Activated CD8-positive, alpha-beta memory T cell treated with anti-CD3 and anti-CD28 coated beads, Interleukin-2, amount 10 ng/mL, durations not matched to agents 7 days and 5 days (primary cell): ENCODE results near the gene POLL. TPM values are rescaled to one million over a fixed set of nuclear protein-coding genes. Genes with fewer than 3 reads are reported as not detected.
"Not testable (repeated sequence)": the region's sequence is repeated elsewhere in the genome, so short reads cannot be mapped to it uniquely, and the experiment has no call there.

Source experiments
- ATAC-seq: fragments of 150-1000 bp; cut with Tn5 transposase; one replicate; pipeline ENCODE4 v1.10.0; 2021; ENCODE audit warnings: moderate library complexity
- CTCF ChIA-PET: fragments of 350-600 bp; sonication (Branson Sonifier 250); formaldehyde crosslinking; loops from one replicate; lab custom pipeline; 2021; ENCODE audit warnings: antibody characterized with exemption; lab: Charles Lee
- DNase-seq: peaks from one replicate; pipeline ENCODE4 v3.0.0-alpha.2; 2020
- H3K27ac Mint-ChIP-seq: one replicate; pipeline ENCODE4 v1.8.0; 2021; ENCODE audit warnings: mild to moderate bottlenecking, mixed read lengths
- H3K27me3 Mint-ChIP-seq: one replicate; pipeline ENCODE4 v1.8.0; 2021; ENCODE audit warnings: mixed read lengths
- H3K36me3 Mint-ChIP-seq: one replicate; pipeline ENCODE4 v1.8.0; 2021; ENCODE audit warnings: mild to moderate bottlenecking, mixed read lengths
- H3K4me1 Mint-ChIP-seq: one replicate; pipeline ENCODE4 v1.8.0; 2021; ENCODE audit warnings: mixed read lengths
- H3K4me3 Mint-ChIP-seq: one replicate; pipeline ENCODE4 v1.8.0; 2021; ENCODE audit warnings: mild to moderate bottlenecking, moderate library complexity, mixed read lengths
- H3K9me3 Mint-ChIP-seq: one replicate; pipeline ENCODE4 v1.8.0; 2022; ENCODE audit warnings: low read depth, mixed read lengths
- total RNA-seq, 2 experiments: library from RNA; stranded (reverse); gene quantifications; one replicate each; pipeline ENCODE4 v1.2.3, GENCODE V29; 2021

Gene POLL
- total RNA-seq: 10 to 100 TPM; 30.5 to 34.1 TPM

GRCh38 chr10:101587725-101588653 lies at the start of gene POLL, which contains the start of gene DPCD:
TSS of gene POLL (minus strand) at chr10:101588257. CDS start at chr10:101587360, 897 bp downstream.
TSS of gene DPCD (plus strand) at chr10:101588321. CDS start at chr10:101588337, 16 bp downstream.
- Mint-ChIP-seq H3K27ac (peak within 1 kb of the TSS; percentile 81), H3K9me3 (no peaks in the 10 kb centered on the region), H3K4me1 (peaks cover 18% of the 10 kb centered on the region), H3K27me3 (no peaks in the 10 kb centered on the region), H3K36me3 (peaks cover 5% of the 10 kb centered on the region), H3K4me3 (peak within 1 kb of the TSS; percentile 93)
- ATAC-seq (peak; percentile 97), DNase-seq (peak; percentile 97)
- CTCF ChIA-PET: interaction anchor here (0.9 to 5.7 kb wide), 5 partner anchors 15 to 374 kb away, joined by 3 to 36 read pairs (median 8); partner anchors contain the start of gene NPM3

- ATAC-seq: not testable (repeated sequence)
These were observed 45.5 kb upstream of the POLL start for GRCh38 chr10:101633510-101633909.

GRCh38 chr10:101631821-101632475 lies 43.9 kb upstream of the POLL start:
- no peaks in the 10 kb centered on the region for H3K27me3 Mint-ChIP-seq
- no peaks in the 10 kb centered on the region for H3K9me3 Mint-ChIP-seq

More at GRCh38 chr10:101633510-101633909, 45.5 kb upstream of the POLL start:
- DNase-seq, H3K27me3 Mint-ChIP-seq, H3K27ac Mint-ChIP-seq, CTCF ChIA-PET, H3K9me3 Mint-ChIP-seq, H3K4me3 Mint-ChIP-seq, H3K4me1 Mint-ChIP-seq: not testable (repeated sequence)
- H3K36me3 Mint-ChIP-seq: peaks cover 14% of the 10 kb centered on the region

GRCh38 chr10:101630633-101630920 lies 42.5 kb upstream of the POLL start:
- Mint-ChIP-seq H3K27ac (no peak overlapping the region), H3K4me3 (no peak overlapping the region), H3K9me3 (no peaks in the 10 kb centered on the region), H3K36me3 (peaks cover 2% of the 10 kb centered on the region), H3K27me3 (no peaks in the 10 kb centered on the region), H3K4me1 (no peaks in the 10 kb centered on the region)
- DNase-seq (no peak), ATAC-seq (no peak)
- CTCF ChIA-PET: no interaction called here

More at GRCh38 chr10:101631821-101632475, 43.9 kb upstream of the POLL start:
- Mint-ChIP-seq H3K4me1 (no peaks in the 10 kb centered on the region), H3K27ac (no peak overlapping the region), H3K36me3 (peaks cover 6% of the 10 kb centered on the region), H3K4me3 (no peak overlapping the region)
- DNase-seq: no peak
- no peak for ATAC-seq
- CTCF ChIA-PET: no interaction called here

- no peak for ATAC-seq
- CTCF ChIA-PET: no interaction called here
- H3K27me3 Mint-ChIP-seq: no peaks in the 10 kb centered on the region
- H3K36me3 Mint-ChIP-seq: peaks cover 1% of the 10 kb centered on the region
- H3K4me3 Mint-ChIP-seq: no peak overlapping the region
- no peak for DNase-seq
- H3K4me1 Mint-ChIP-seq: no peaks in the 10 kb centered on the region
- no peaks in the 10 kb centered on the region for H3K9me3 Mint-ChIP-seq
- no peak overlapping the region for H3K27ac Mint-ChIP-seq
These were observed 42.0 kb upstream of the POLL start for GRCh38 chr10:101629837-101630632.

- CTCF ChIA-PET: no interaction called here
- peak overlapping the region; percentile 18 for H3K27ac Mint-ChIP-seq
- H3K4me1 Mint-ChIP-seq: no peaks in the 10 kb centered on the region
- no peaks in the 10 kb centered on the region for H3K27me3 Mint-ChIP-seq
- no peak overlapping the region for H3K4me3 Mint-ChIP-seq
- ATAC-seq (no peak), DNase-seq (no peak)
- peaks cover 7% of the 10 kb centered on the region for H3K36me3 Mint-ChIP-seq
- no peaks in the 10 kb centered on the region for H3K9me3 Mint-ChIP-seq
These were observed 37.9 kb upstream of the POLL start for GRCh38 chr10:101625821-101626412.

GRCh38 chr10:101624526-101625102 lies 36.6 kb upstream of the POLL start:
- Mint-ChIP-seq H3K27ac (no peak overlapping the region), H3K36me3 (peaks cover 10% of the 10 kb centered on the region), H3K4me1 (no peaks in the 10 kb centered on the region), H3K27me3 (no peaks in the 10 kb centered on the region), H3K4me3 (no peak overlapping the region), H3K9me3 (no peaks in the 10 kb centered on the region)
- CTCF ChIA-PET: no interaction called here
- ATAC-seq (no peak), DNase-seq (no peak)

GRCh38 chr10:101623528-101623927 lies 35.5 kb upstream of the POLL start:
- no peak for ATAC-seq
- no peaks in the 10 kb centered on the region for H3K9me3 Mint-ChIP-seq

GRCh38 chr10:101619983-101620382 lies 31.9 kb upstream of the POLL start:
- CTCF ChIA-PET: interaction anchor here (0.8 to 1.0 kb wide), 3 partner anchors 16 to 20 kb away, joined by 3 to 4 read pairs (median 4); no protein-coding TSS in a partner anchor
- H3K4me1 Mint-ChIP-seq: no peaks in the 10 kb centered on the region
- ATAC-seq: no peak
- no peaks in the 10 kb centered on the region for H3K9me3 Mint-ChIP-seq
- peaks cover 10% of the 10 kb centered on the region for H3K36me3 Mint-ChIP-seq
- no peak overlapping the region for H3K27ac Mint-ChIP-seq
- no peak overlapping the region for H3K4me3 Mint-ChIP-seq
- no peak for DNase-seq
- H3K27me3 Mint-ChIP-seq: no peaks in the 10 kb centered on the region

More at GRCh38 chr10:101623528-101623927, 35.5 kb upstream of the POLL start:
- CTCF ChIA-PET: interaction anchor here (1.0 to 1.9 kb wide), 2 partner anchors 21 to 158 kb away, joined by 3 to 6 read pairs; no protein-coding TSS in a partner anchor
- Mint-ChIP-seq H3K4me3 (no peak overlapping the region), H3K36me3 (peaks cover 10% of the 10 kb centered on the region), H3K27ac (no peak overlapping the region), H3K27me3 (no peaks in the 10 kb centered on the region), H3K4me1 (no peaks in the 10 kb centered on the region)
- no peak for DNase-seq

- CTCF ChIA-PET: interaction anchor here (0.6 to 1.3 kb wide), 2 partner anchors 16 to 366 kb away, joined by 3 to 4 read pairs; no protein-coding TSS in a partner anchor
- Mint-ChIP-seq H3K27me3 (no peaks in the 10 kb centered on the region), H3K4me3 (no peak overlapping the region), H3K27ac (no peak overlapping the region), H3K9me3 (no peaks in the 10 kb centered on the region), H3K36me3 (peaks cover 10% of the 10 kb centered on the region), H3K4me1 (no peaks in the 10 kb centered on the region)
- no peak for ATAC-seq
- DNase-seq: no peak
These were observed 30.8 kb upstream of the POLL start for GRCh38 chr10:101618871-101619270.

GRCh38 chr10:101617824-101618568 lies 29.9 kb upstream of the POLL start:
- Mint-ChIP-seq H3K9me3 (no peaks in the 10 kb centered on the region), H3K27me3 (no peaks in the 10 kb centered on the region), H3K36me3 (peaks cover 3% of the 10 kb centered on the region), H3K4me3 (no peak overlapping the region), H3K27ac (no peak overlapping the region), H3K4me1 (no peaks in the 10 kb centered on the region)
- CTCF ChIA-PET: interaction anchor here (0.6 to 1.3 kb wide), 2 partner anchors 15 to 365 kb away, joined by 3 to 4 read pairs; no protein-coding TSS in a partner anchor
- ATAC-seq (no peak), DNase-seq (no peak)
